LNCaP clone FGC (cell line): ENCODE data around the gene MYH9.
"Not testable (repeated sequence)": the region's sequence is repeated elsewhere in the genome, so short reads cannot be mapped to it uniquely, and the experiment has no call there.

Experiments used
- DNase-seq: peaks from one replicate; pipeline ENCODE4 v3.0.0-alpha.2; 2011; ENCODE audit warnings: low read depth
- H3K4me3 ChIP-seq: 2 replicates; pipeline ENCODE4 v1.5.1; 2011; ENCODE audit warnings: mild to moderate bottlenecking, low read depth, low read length, control low read depth
- CTCF ChIP-seq: IDR thresholded peaks from 2 replicates; pipeline ENCODE4 v1.5.1; 2012; ENCODE audit warnings: mild to moderate bottlenecking; ENCODE audit not compliant: control insufficient read depth, insufficient read depth; ENCODE audit errors: extremely low read depth

Gene MYH9

GRCh38 chr22:36387959-36388726 lies at the start of gene MYH9:
Gene MYH9, minus strand, starts transcription at chr22:36387967. Its CDS starts 38,731 bp downstream, at chr22:36349236.
- H3K4me3 ChIP-seq, result peak within 1 kb of the TSS; percentile 84
- no peak for TF ChIP-seq CTCF
- peak; percentile 97 for DNase-seq

GRCh38 chr22:36435516-36436415 lies 48.0 kb upstream of the MYH9 start:
- no peak overlapping the region for H3K4me3 ChIP-seq
- TF ChIP-seq CTCF, result no peak
- no peak for DNase-seq

DNA sequence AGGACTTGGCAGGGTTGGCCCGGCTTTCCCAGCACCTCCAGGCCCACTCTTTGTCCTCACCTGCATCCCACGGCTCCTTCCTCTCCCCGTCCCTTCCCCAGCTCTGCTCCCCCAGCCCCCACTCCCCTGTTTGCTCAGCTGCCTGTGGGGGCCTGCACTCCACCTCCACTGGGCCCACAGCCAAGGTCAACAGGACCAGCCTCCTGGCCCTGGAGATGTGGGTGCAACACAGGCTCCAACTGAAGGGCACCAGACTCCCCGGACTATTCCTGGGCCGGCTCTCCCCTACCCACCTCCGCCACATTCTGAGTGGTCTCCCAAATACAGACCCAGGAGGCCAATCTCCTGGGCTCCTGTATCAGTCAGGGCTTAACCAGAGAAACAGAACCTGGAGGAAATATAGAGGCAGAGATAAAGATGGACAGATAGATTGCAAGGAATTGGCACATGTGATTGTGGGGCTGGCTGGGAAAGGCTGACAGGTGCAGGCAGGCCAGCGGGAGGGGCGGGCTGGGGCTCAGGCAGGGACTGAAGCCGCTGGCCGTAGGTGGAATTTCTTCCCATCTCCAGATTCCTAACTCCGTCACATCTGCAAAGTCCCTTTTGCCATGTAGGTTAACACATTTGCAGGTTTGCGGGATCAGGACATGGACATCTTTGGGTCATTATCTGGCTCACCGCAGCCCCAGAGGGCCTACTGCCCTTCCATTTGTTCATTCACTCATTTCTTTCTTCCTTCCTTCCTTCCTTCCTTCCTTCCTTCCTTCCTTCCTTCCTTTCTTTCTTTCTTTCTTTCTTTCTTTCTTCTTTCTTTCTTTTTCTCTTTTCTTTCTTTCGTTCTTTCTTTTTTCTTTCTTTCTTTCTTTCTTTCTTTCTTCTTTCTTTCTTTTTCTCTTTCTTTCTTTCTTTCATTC lies 45.8 kb upstream of the MYH9 start:
- H3K4me3 ChIP-seq, result no peak overlapping the region
- no peak for TF ChIP-seq CTCF
- DNase-seq, result no peak

GRCh38 chr22:36432592-36433317 lies 45.0 kb upstream of the MYH9 start:
- no peak for TF ChIP-seq CTCF
- H3K4me3 ChIP-seq, result no peak overlapping the region
- DNase-seq, result no peak

DNA sequence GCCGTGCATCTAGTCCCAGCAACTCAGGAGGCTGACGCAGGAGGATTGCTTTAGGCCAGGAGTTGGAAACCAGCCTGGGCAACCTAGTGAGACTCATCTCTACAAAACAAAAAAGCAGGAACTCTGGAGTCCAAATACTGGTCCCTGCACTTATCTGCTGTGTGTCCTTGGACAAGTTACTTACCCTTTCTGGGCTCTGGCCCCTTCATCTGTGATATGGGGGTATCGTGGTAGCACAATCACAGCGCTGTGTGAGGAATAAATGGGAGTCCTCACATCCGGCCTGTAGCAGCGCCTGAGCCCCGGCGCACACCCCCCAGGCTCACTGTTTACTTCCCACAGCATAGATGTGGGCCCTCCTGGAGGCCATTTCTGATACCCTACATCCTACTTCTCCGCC lies 44.2 kb upstream of the MYH9 start:
- H3K4me3 ChIP-seq, result no peak overlapping the region
- no peak for DNase-seq
- no peak for TF ChIP-seq CTCF

GRCh38 chr22:36430863-36431262 lies 43.1 kb upstream of the MYH9 start:
- no peak for DNase-seq
- H3K4me3 ChIP-seq, result no peak overlapping the region
- TF ChIP-seq CTCF, result no peak

DNA sequence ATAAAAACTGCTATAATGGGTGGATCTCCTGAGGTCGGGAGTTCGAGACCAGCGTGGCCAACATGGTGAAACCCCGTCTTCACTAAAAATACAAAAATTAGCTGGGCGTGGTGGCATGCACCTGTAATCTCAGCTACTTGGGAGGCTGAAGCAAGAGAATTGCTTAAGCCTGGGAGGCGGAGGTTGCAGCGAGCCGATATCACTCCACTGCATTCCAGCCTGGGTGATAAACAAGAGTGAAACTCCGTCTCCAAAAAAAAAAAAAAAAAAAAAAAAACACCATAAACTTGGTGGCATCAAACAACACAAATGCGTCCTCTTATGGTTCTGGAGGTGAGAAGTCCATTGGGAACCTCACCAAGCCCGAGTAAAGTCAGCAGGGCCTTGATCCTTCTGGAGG lies 40.2 kb upstream of the MYH9 start:
- not testable (repeated sequence) for H3K4me3 ChIP-seq, DNase-seq
